ENCODE results near the gene GRM4. TPM values are rescaled to one million over a fixed set of nuclear protein-coding genes. Genes with fewer than 3 reads are reported as not detected.

Gene GRM4
- total RNA-seq, 4 donors from 2014 or later: not detected

- TF ChIP-seq, protein P1, sequence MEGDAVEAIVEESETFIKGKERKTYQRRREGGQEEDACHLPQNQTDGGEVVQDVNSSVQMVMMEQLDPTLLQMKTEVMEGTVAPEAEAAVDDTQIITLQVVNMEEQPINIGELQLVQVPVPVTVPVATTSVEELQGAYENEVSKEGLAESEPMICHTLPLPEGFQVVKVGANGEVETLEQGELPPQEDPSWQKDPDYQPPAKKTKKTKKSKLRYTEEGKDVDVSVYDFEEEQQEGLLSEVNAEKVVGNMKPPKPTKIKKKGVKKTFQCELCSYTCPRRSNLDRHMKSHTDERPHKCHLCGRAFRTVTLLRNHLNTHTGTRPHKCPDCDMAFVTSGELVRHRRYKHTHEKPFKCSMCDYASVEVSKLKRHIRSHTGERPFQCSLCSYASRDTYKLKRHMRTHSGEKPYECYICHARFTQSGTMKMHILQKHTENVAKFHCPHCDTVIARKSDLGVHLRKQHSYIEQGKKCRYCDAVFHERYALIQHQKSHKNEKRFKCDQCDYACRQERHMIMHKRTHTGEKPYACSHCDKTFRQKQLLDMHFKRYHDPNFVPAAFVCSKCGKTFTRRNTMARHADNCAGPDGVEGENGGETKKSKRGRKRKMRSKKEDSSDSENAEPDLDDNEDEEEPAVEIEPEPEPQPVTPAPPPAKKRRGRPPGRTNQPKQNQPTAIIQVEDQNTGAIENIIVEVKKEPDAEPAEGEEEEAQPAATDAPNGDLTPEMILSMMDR (IDR thresholded peaks at IDR 0.05; ENCODE audit: low read depth): no peak
Measured at GRCh38 chr6:34046617-34047016, 99.3 kb downstream of the GRM4 start.

DNA sequence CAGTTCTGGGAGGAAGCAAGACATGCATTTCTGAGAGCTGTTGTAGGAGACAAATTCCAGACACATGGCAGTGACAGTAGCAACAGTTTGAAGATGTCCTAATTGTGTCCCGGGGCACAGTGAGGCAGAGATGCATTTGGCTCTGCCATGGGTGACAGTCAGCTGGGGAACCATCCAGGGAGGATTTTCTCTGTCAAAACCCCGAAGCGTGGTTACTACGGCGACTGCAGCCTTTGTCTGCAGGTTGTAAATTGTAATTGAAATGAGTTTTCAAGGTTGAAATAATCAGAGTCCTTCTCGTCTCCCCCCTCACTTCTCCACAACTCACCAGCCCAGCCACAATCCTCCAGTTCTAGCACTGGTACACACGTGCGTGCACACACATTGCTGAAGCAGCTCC lies 100.1 kb downstream of the GRM4 start:
- TF ChIP-seq, protein P1 (IDR thresholded peaks at IDR 0.05; ENCODE audit: low read depth): no peak

DNA sequence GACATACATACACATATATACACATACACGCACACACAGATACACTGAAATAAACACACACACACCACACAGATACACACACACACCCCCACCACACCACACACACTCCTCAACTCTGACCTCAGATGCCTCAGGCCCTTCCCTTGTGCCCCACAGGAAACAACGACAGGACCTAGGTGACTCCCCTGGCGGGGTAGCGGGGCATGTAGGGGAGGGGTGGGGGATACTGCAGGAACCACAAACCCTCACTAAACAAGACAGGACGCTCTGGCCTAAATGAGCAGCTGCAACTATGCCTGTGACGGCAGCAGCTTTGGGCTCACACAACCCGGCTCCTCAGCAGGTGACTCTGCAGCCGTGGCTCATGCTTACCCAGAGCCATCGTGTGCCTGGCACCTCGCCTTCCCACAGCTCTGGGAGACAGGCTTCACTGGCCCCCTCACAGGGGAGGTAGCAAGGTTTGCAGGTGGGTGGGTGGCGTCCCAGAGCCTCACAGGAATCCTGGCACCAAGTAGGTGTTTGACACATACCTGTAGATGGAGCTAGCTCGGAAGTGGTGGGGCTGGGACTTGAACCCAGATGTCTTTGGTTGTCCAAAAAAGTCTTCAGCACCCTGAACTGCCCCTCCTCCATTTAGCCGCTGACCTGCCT lies 100.8 kb downstream of the GRM4 start:
- TF ChIP-seq, protein P1 (IDR thresholded peaks at IDR 0.05; ENCODE audit: low read depth): no peak

- TF ChIP-seq, protein P1 (IDR thresholded peaks at IDR 0.05; ENCODE audit: low read depth): no peak
Measured at GRCh38 chr6:34043359-34043758, 102.5 kb downstream of the GRM4 start.

DNA sequence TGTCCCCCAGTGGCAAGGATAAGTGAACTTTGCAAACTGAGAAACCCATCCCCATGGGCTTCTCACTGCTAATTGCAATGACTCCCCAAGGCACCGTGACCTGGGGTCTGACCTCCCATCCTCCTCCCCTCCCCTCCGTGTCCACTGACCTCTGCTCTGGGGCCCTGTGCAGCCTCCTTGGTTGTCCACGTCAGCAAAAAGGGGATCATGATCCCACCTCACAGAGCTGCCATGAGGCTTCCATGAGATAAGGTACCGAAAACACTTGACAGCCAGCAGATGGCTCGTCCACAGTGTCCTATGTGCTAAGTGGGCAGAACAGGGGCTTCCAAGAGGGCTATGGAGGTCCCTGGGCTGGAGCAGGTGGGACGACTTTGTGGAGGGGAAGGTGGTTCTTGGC lies 104.5 kb downstream of the GRM4 start:
- TF ChIP-seq, protein P1 (IDR thresholded peaks at IDR 0.05; ENCODE audit: low read depth): no peak

DNA sequence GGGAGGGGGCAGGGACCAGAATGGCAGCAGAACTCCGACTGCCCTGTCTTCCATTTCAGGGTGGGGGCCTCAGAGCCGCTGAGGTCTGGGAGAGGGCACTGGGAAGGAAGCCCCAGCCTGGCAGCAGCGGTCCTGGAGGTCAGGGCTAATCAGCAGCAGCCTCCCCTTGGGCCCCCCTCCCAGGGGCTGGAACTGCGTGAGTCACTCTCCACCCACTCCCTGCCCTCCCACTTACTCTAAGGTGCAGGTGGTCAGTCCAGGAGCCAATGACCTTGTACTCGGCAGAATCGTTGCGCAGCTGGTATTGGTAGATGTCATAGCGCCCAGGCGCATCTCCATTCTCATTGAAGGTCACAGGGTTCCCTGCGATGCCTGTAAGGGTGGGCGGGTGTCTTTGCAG lies 105.9 kb downstream of the GRM4 start:
- TF ChIP-seq, protein P1 (IDR thresholded peaks at IDR 0.05; ENCODE audit: low read depth): no peak

DNA sequence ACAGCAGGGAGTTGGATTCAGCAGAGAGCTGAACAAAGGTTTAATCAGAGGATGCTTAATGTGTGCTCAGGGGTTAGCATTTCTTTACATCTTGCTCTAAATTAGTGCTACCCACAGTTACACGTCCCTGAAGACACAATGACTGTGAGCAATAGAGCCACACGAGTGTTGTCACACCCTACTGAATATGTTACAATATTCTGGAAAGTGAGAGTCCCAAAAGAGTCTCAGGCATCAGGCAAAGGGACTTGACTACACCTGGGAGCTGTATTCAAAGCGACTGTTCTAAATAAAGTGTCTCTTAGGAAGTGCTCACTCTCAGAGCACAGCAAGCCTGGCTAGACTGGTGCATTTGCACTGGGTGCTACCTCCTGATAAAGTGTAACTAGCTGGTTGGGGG lies 108.7 kb downstream of the GRM4 start:
- TF ChIP-seq, protein P1 (IDR thresholded peaks at IDR 0.05; ENCODE audit: low read depth): no peak
